GM12891 (cell line): ENCODE data around the gene TSC22D3.

Experiments used
- DNase-seq: peaks from one replicate; pipeline ENCODE4 v3.0.0; 2011; ENCODE audit warnings: low spot score; ENCODE audit not compliant: insufficient read length
- FAIRE-seq: peaks from 2 replicates; lab custom pipeline; 2011; peaks lifted over from hg19 to GRCh38; lab: Jason Lieb, UNC
- PAX5 ChIP-seq: IDR thresholded peaks from 2 replicates; pipeline ENCODE4 v1.6.1; 2011; ENCODE audit warnings: low read length, moderate library complexity, mild to moderate bottlenecking; ENCODE audit not compliant: insufficient read depth, severe bottlenecking
- POLR2A ChIP-seq: IDR thresholded peaks from 2 replicates; pipeline ENCODE4 v1.6.1; 2011; ENCODE audit warnings: low read depth, low read length, control low read depth
- POLR2AphosphoS5 ChIP-seq: IDR thresholded peaks from 2 replicates; pipeline ENCODE4 v1.6.1; 2011; ENCODE audit warnings: low read depth, low read length, control low read depth
- POU2F2 ChIP-seq: IDR thresholded peaks from 2 replicates; pipeline ENCODE4 v1.6.1; 2011; ENCODE audit warnings: low read depth, mild to moderate bottlenecking, control low read depth, low read length, moderate library complexity
- SPI1 ChIP-seq: IDR thresholded peaks from 2 replicates; pipeline ENCODE4 v1.6.1; 2011; ENCODE audit warnings: low read depth, low read length, control low read depth
- TAF1 ChIP-seq: IDR thresholded peaks from 2 replicates; pipeline ENCODE4 v1.6.1; 2011; ENCODE audit warnings: low read depth, low read length, control low read depth

Gene TSC22D3

GRCh38 chrX:107744868-107745267, 30.7 kb downstream of the TSC22D3 start:
- DNase-seq (no peak), FAIRE-seq (no peak)
- TF ChIP-seq SPI1 (no peak), PAX5 (no peak), POU2F2 (no peak), POLR2AphosphoS5 (no peak), TAF1 (no peak), POLR2A (no peak)

- FAIRE-seq (no peak), DNase-seq (no peak)
- no peak for TF ChIP-seq PAX5
- TF ChIP-seq POU2F2 = no peak
- no peak for TF ChIP-seq TAF1
- TF ChIP-seq POLR2AphosphoS5 = no peak
- TF ChIP-seq POLR2A = no peak
These were observed 31.6 kb downstream of the TSC22D3 start for GRCh38 chrX:107743995-107744394.

DNA sequence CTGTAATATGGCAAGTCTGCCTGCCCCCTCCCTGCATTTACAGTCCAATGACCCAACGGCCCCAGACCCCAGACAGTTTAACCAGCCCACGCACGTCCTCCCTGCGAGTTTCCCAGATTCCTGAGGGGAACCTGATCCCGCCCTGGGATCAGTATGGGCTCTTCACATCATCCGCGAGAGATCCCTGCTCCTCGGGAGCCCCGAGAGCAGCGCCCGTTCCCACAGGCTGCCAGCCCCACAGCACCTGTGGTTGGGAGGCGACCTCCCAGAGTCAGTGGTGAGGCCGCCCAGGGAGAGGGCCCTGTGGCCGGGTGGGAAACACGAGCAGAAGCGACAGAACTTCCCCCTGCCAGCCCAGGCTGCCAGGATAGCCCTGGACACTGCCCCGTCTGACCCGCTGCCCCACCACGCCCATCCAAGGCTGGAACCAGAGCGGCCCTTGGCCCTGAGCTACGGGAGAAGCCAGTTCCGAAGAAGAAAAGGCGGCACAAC, 32.8 kb downstream of the TSC22D3 start:
- DNase-seq (no peak), FAIRE-seq (no peak)
- no peak for TF ChIP-seq PAX5
- no peak for TF ChIP-seq POLR2AphosphoS5
- TF ChIP-seq POLR2A = no peak
- no peak for TF ChIP-seq TAF1
- TF ChIP-seq SPI1 = no peak
- TF ChIP-seq POU2F2 = no peak

- DNase-seq = no peak
- TF ChIP-seq PAX5 = no peak
- TF ChIP-seq POU2F2 = no peak
- FAIRE-seq = peak; percentile 88
These were observed 34.2 kb downstream of the TSC22D3 start for GRCh38 chrX:107741404-107741790.

GRCh38 chrX:107739541-107739940, 36.0 kb downstream of the TSC22D3 start:
- no peak for DNase-seq
- TF ChIP-seq SPI1 = no peak
- no peak for TF ChIP-seq PAX5
- TF ChIP-seq POLR2A = no peak
- no peak for TF ChIP-seq POU2F2
- FAIRE-seq = no peak

- no peak for TF ChIP-seq TAF1
- no peak for TF ChIP-seq PAX5
- TF ChIP-seq SPI1 = no peak
- TF ChIP-seq POLR2A = no peak
- TF ChIP-seq POU2F2 = no peak
- TF ChIP-seq POLR2AphosphoS5 = no peak
- DNase-seq = no peak
- no peak for FAIRE-seq
These were observed 36.8 kb downstream of the TSC22D3 start for GRCh38 chrX:107738768-107739167.

DNA sequence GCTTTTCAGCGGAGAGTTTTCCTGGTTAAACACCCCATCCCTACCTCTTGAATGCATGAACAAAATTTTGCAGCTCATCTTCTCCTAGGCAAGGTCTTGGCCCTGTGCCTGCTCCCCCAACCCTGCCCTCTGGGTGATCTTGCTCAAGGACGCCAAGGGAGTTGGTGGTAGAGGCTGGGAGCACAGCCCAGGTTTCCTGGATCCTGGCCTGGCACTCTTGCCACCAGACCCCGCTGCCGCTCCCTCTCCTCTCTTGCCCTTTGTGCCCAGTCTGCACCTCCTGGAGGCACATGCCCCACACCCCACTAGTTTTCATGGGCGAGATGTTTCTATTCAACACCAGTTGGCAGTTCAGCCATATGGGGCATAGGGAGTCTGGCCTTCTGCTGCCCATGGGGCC, 37.3 kb downstream of the TSC22D3 start:
- TF ChIP-seq TAF1 = no peak
- TF ChIP-seq POLR2A = no peak
- no peak for TF ChIP-seq PAX5
- no peak for TF ChIP-seq POLR2AphosphoS5
- no peak for TF ChIP-seq SPI1
- no peak for TF ChIP-seq POU2F2
- DNase-seq = no peak
- peak; percentile 40 for FAIRE-seq

DNA sequence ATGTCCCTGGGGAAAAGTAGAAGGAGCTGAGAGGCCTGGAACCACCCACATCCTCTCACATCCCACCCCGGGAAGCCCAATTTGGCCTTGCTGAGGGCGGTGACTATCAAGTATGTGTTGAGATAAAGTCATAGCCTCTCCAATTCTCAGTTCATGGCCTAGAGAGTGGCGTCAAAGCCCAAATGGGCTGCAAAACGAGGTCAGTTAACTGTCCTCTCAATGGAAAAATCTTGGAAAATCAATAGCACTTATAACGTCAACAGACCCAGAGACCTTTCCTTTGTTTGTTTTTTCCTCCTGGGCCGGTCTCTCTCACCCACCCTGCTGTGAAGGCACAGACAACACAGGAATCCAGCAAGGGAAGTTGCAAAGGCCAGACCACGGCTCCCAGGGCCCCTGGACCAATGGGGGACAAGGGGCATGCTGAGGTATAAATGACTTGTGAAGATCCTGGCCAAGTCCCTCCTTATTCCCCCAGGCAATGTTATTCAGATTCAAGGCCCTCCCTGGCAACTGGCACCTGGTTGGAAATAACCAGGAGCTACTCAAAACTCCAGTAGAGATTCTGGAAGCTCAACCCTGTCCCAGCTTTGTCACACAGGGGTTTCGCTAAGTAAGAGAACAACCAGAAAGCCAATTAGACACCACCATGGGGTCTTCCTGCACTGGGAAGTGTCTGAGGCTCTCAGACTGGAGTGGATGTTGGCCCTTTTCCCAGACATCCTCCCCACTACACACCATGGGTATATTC, 38.6 kb downstream of the TSC22D3 start:
- no peak for FAIRE-seq

GRCh38 chrX:107734646-107735045, 40.9 kb downstream of the TSC22D3 start:
- DNase-seq (no peak), FAIRE-seq (no peak)
- TF ChIP-seq PAX5 (no peak), POLR2AphosphoS5 (no peak), POU2F2 (no peak), POLR2A (no peak), TAF1 (no peak), SPI1 (no peak)

More for the DNA sequence above, 38.6 kb downstream of the TSC22D3 start:
- TF ChIP-seq SPI1 (no peak), POLR2AphosphoS5 (no peak), POLR2A (no peak)
- DNase-seq = no peak

DNA sequence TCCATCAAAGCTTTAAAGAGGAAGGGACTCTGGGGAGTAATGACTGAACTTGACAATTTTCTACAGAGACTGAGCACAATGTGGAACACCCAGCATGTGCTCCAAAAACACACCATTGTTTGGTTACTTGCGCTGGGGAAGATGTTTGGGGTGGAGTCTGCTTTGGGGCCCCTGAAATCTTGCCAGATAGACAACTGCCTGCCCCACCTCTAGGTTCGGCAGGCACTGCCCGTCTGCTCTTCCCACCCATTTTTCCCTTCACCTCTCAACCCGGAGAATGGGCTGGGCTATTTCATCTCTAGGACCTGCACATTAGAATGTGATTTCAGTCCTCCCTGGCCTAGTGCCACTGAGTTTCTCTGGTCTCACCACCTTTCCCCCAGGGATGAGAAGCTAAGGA, 41.9 kb downstream of the TSC22D3 start:
- FAIRE-seq = no peak
- no peak for TF ChIP-seq POLR2AphosphoS5
- no peak for TF ChIP-seq POLR2A
- no peak for TF ChIP-seq SPI1
- no peak for TF ChIP-seq PAX5
- no peak for TF ChIP-seq TAF1
- no peak for TF ChIP-seq POU2F2
- DNase-seq = no peak
